Esophagus muscularis mucosa (tissue), 4 donors: ENCODE measurements around the gene SGCE. TPM values are rescaled to one million over a fixed set of nuclear protein-coding genes. Genes with fewer than 3 reads are reported as not detected.

Experiments
- DNase-seq: peaks from one replicate; pipeline ENCODE4 v3.0.0-alpha.2; 2017; ENCODE audit errors: extremely low spot score
- H3K27ac ChIP-seq, 4 donors: fragments of 200-600 bp; sonication (generic); replicated peaks in 1 of 4; 1 replicate in 3 of 4; 2 replicates in 1 of 4; pipeline ENCODE4 v1.5.1; 2016 to 2019; ENCODE audit warnings: mild to moderate bottlenecking in 1 of 4
- H3K27me3 ChIP-seq, 4 donors: fragments of 200-600 bp; sonication (generic); one replicate each; pipeline versions ENCODE4 v1.5.1 to v1.6.0; 2016 to 2019
- H3K36me3 ChIP-seq, 4 donors: fragments of 200-600 bp; sonication (generic); one replicate each; pipeline ENCODE4 v1.5.1; 2016 to 2019
- H3K4me1 ChIP-seq, 4 donors: fragments of 200-600 bp; sonication (generic); one replicate each; pipeline ENCODE4 v1.5.1; 2016 to 2019
- H3K4me3 ChIP-seq, 4 donors: fragments of 200-600 bp; sonication (generic); 1 replicate in 2 of 4; 2 replicates in 2 of 4; pipeline ENCODE4 v1.5.1; 2016 to 2019; ENCODE audit warnings: mild to moderate bottlenecking in 4 of 4, moderate library complexity in 1 of 4
- H3K9me3 ChIP-seq, 4 donors: fragments of 200-600 bp; sonication (generic); 1 replicate in 3 of 4; 2 replicates in 1 of 4; pipeline ENCODE4 v1.5.1; 2016 to 2019
- CTCF ChIP-seq, 3 experiments: fragments of 200-600 bp in 2 of 3; fragments of 450-650 bp in 1 of 3; sonication (generic) in 2 of 3; IDR thresholded peaks; one replicate each; pipeline ENCODE4 v1.5.1; 2017 to 2019; ENCODE audit warnings: antibody characterized with exemption in 3 of 3, mild to moderate bottlenecking in 2 of 3, moderate library complexity in 1 of 3
- EP300 ChIP-seq: sonication (generic); formaldehyde crosslinking; IDR thresholded peaks from one replicate; pipeline ENCODE4 v1.6.1; 2017; ENCODE audit warnings: antibody characterized with exemption
- POLR2A ChIP-seq: fragments of 450-650 bp; IDR thresholded peaks from one replicate; pipeline ENCODE4 v1.6.1; 2017; ENCODE audit warnings: antibody characterized with exemption, moderate library complexity, mild to moderate bottlenecking, low read depth
- POLR2AphosphoS5 ChIP-seq, 2 donors: sonication (generic); formaldehyde crosslinking; IDR thresholded peaks; one replicate each; pipeline ENCODE4 v1.6.1; 2017; ENCODE audit warnings: antibody characterized with exemption in 2 of 2
- WGBS: methylation state at CpG from one replicate; pipeline ENCODE4 v1.1.5; 2018; 5-methylcytosine and 5-hydroxymethylcytosine counted together
- intact Hi-C: fragments of 100-400 bp; cut with DNase I; formaldehyde crosslinking; loops from one replicate; pipeline ENCODE4 v1.15.1; 2023
- total RNA-seq, 4 donors: library from RNA; depleted of rRNA; stranded (reverse); fragments of >200 nt; gene quantifications; one replicate each; pipeline versions ENCODE4 v1.1.0 to v1.2.1, GENCODE V29; 2016

Gene SGCE
- total RNA-seq, 4 donors from 2014 or later = 72.6 to 135 (median 88.1) TPM

GRCh38 chr7:94662548-94662947, 6.6 kb upstream of the SGCE start:
- DNase-seq = no peak
- H3K4me1 ChIP-seq = no peaks in the 10 kb centered on the region
- no peak overlapping the region for H3K4me3 ChIP-seq
- no peak overlapping the region for H3K27ac ChIP-seq
- WGBS = 81% methylated on average over 1 of the region's 1 CpG
- no peaks in the 10 kb centered on the region for H3K27me3 ChIP-seq
- intact Hi-C loops = no loop called here
- no peaks in the 10 kb centered on the region for H3K9me3 ChIP-seq
- TF ChIP-seq POLR2A = no peak
- TF ChIP-seq CTCF (IDR thresholded peaks at IDR 0.05) = no peak
- TF ChIP-seq EP300 = no peak
- no peaks in the 10 kb centered on the region for H3K36me3 ChIP-seq

GRCh38 chr7:94660006-94660405, 4.1 kb upstream of the SGCE start:
- peaks cover 3 to 11% (median 7%) of the 10 kb centered on the region in 4 donors for H3K4me1 ChIP-seq
- H3K27ac ChIP-seq = no peak overlapping the region
- no peaks in the 10 kb centered on the region for H3K9me3 ChIP-seq
- H3K27me3 ChIP-seq = peaks cover 0 to 3% (median 0%) of the 10 kb centered on the region in 4 donors
- TF ChIP-seq EP300 = no peak
- TF ChIP-seq POLR2AphosphoS5 (IDR thresholded peaks at IDR 0.05) = no peak
- TF ChIP-seq POLR2A = no peak
- TF ChIP-seq CTCF (IDR thresholded peaks at IDR 0.05) = no peak
- H3K4me3 ChIP-seq = no peak overlapping the region
- no peak for DNase-seq
- H3K36me3 ChIP-seq = no peaks in the 10 kb centered on the region
- intact Hi-C loops = no loop called here

GRCh38 chr7:94658826-94659225, 2.9 kb upstream of the SGCE start:
- Histone ChIP-seq H3K9me3 (no peaks in the 10 kb centered on the region), H3K27me3 (peaks cover 0 to 3% (median 0%) of the 10 kb centered on the region in 4 donors), H3K36me3 (no peaks in the 10 kb centered on the region), H3K4me1 (peaks cover 3 to 19% (median 16%) of the 10 kb centered on the region in 4 donors), H3K4me3 (peak overlapping the region; percentile 67 to 82 (median 74)), H3K27ac (peak overlapping the region in 2 of 4 donors; percentile 68 to 77)
- DNase-seq = no peak
- 49% methylated on average over 2 of the region's 2 CpGs for WGBS
- intact Hi-C loops = loop anchor here (5.0 kb wide), 1 partner anchor 207 kb away; no protein-coding TSS in a partner anchor
- TF ChIP-seq POLR2A = no peak
- no peak for TF ChIP-seq EP300
- TF ChIP-seq POLR2AphosphoS5 (IDR thresholded peaks at IDR 0.05) = no peak
- TF ChIP-seq CTCF (IDR thresholded peaks at IDR 0.05) = no peak

- peak; percentile 95 for DNase-seq
- peaks cover 3 to 23% (median 16%) of the 10 kb centered on the region in 4 donors for H3K4me1 ChIP-seq
- TF ChIP-seq CTCF (IDR thresholded peaks at IDR 0.05) (no peak), EP300 (no peak), POLR2AphosphoS5 (IDR thresholded peaks at IDR 0.05) (peak; percentile 46 to 66), POLR2A (no peak)
- no peaks in the 10 kb centered on the region for H3K9me3 ChIP-seq
- 60% methylated on average over 21 of the region's 38 CpGs for WGBS
- intact Hi-C loops = loop anchor here (5.0 kb wide), 1 partner anchor 206 kb away; no protein-coding TSS in a partner anchor
- no peaks in the 10 kb centered on the region for H3K36me3 ChIP-seq
- H3K27ac ChIP-seq = peak overlapping the region; percentile 55 to 84 (median 72)
- H3K27me3 ChIP-seq = peaks cover 0 to 3% (median 0%) of the 10 kb centered on the region in 4 donors
- peak overlapping the region; percentile 67 to 82 (median 74) for H3K4me3 ChIP-seq
Measured at GRCh38 chr7:94657771-94658693, 2.1 kb upstream of the SGCE start.
